ENCODE data around the gene EVPLL. TPM values are rescaled to one million over a fixed set of nuclear protein-coding genes. Genes with fewer than 3 reads are reported as not detected.
"Not testable (repeated sequence)": the region's sequence is repeated elsewhere in the genome, so short reads cannot be mapped to it uniquely, and the experiment has no call there.

The EVPLL gene
- total and polyA plus RNA-seq, 2 donors (not counting 1 experiment from before 2014, with no cell fraction given): not detected

- H3K4me3 ChIP-seq (ENCODE audit: control extremely low read depth in 1 of 5, extremely low read depth in 1 of 5, insufficient read depth in 1 of 5, low read depth in 2 of 5, low read length in 4 of 5): not testable (repeated sequence)
These were observed 43.9 kb downstream of the EVPLL start for GRCh38 chr17:18421521-18421920.

GRCh38 chr17:18422464-18422863, 44.9 kb downstream of the EVPLL start:
- H4K20me1 ChIP-seq (ENCODE audit: control insufficient read depth, insufficient read depth, low read length, poor library complexity, severe bottlenecking); H3K4me2 ChIP-seq (replicated peaks; ENCODE audit: low read depth, low read length, poor library complexity, severe bottlenecking); H3K4me1 ChIP-seq (ENCODE audit: control insufficient read depth in 2 of 2, insufficient read depth in 2 of 2, low read length in 2 of 2); H3K27me3 ChIP-seq (replicated peaks in 1 of 4; ENCODE audit: control extremely low read depth in 1 of 4, control insufficient read depth in 3 of 4, insufficient read depth in 4 of 4, low read length in 3 of 4); H3K9ac ChIP-seq (ENCODE audit: low read length); POLR2A ChIA-PET; H3K27ac Mint-ChIP-seq; H3K36me3 ChIP-seq (replicated peaks in 1 of 2; ENCODE audit: control extremely low read depth in 1 of 2, control insufficient read depth in 1 of 2, extremely low read depth in 1 of 2, insufficient read depth in 2 of 2, low read length in 1 of 2); H3K4me3 ChIP-seq (ENCODE audit: control extremely low read depth in 1 of 5, extremely low read depth in 1 of 5, insufficient read depth in 1 of 5, low read depth in 2 of 5, low read length in 4 of 5); H3K27ac ChIP-seq (ENCODE audit: low read length in 2 of 2); H2AFZ ChIP-seq (ENCODE audit: insufficient read depth, low read depth, low read length, poor library complexity, severe bottlenecking); H3K4me1 Mint-ChIP-seq; CTCF ChIA-PET; ATAC-seq (ENCODE audit: low read depth); intact Hi-C loops (cut with micrococcal nuclease); H3K9me3 ChIP-seq (ENCODE audit: control extremely low read depth in 1 of 3, control insufficient read depth in 2 of 3, insufficient read depth in 1 of 3, low read length in 2 of 3); H3K27me3 Mint-ChIP-seq; H3K4me3 Mint-ChIP-seq; H3K9me3 Mint-ChIP-seq (ENCODE audit: insufficient read depth); DNase-seq; H3K79me2 ChIP-seq (ENCODE audit: control insufficient read depth, insufficient read depth, low read length): not testable (repeated sequence)
- WGBS (ENCODE audit: insufficient coverage): no CpG with 5 or more reads among the region's 6 CpGs

More at GRCh38 chr17:18421521-18421920, 43.9 kb downstream of the EVPLL start:
- H3K27me3 Mint-ChIP-seq; H3K36me3 ChIP-seq (replicated peaks in 1 of 2; ENCODE audit: control extremely low read depth in 1 of 2, control insufficient read depth in 1 of 2, extremely low read depth in 1 of 2, insufficient read depth in 2 of 2, low read length in 1 of 2); CTCF ChIA-PET; H3K4me1 ChIP-seq (ENCODE audit: control insufficient read depth in 2 of 2, insufficient read depth in 2 of 2, low read length in 2 of 2); H3K9ac ChIP-seq (ENCODE audit: low read length); H3K4me2 ChIP-seq (replicated peaks; ENCODE audit: low read depth, low read length, poor library complexity, severe bottlenecking); H3K79me2 ChIP-seq (ENCODE audit: control insufficient read depth, insufficient read depth, low read length); ATAC-seq (ENCODE audit: low read depth); H3K27ac Mint-ChIP-seq; intact Hi-C loops (cut with micrococcal nuclease); H4K20me1 ChIP-seq (ENCODE audit: control insufficient read depth, insufficient read depth, low read length, poor library complexity, severe bottlenecking); H3K27ac ChIP-seq (ENCODE audit: low read length in 2 of 2); H3K9me3 Mint-ChIP-seq (ENCODE audit: insufficient read depth); H2AFZ ChIP-seq (ENCODE audit: insufficient read depth, low read depth, low read length, poor library complexity, severe bottlenecking); POLR2A ChIA-PET; DNase-seq; H3K4me1 Mint-ChIP-seq; H3K27me3 ChIP-seq (replicated peaks in 1 of 4; ENCODE audit: control extremely low read depth in 1 of 4, control insufficient read depth in 3 of 4, insufficient read depth in 4 of 4, low read length in 3 of 4); H3K4me3 Mint-ChIP-seq; H3K9me3 ChIP-seq (ENCODE audit: control extremely low read depth in 1 of 3, control insufficient read depth in 2 of 3, insufficient read depth in 1 of 3, low read length in 2 of 3): not testable (repeated sequence)
- 97% methylated on average over 3 of the region's 11 CpGs for WGBS (ENCODE audit: insufficient coverage)

- H3K4me3 ChIP-seq (ENCODE audit: control extremely low read depth in 1 of 5, extremely low read depth in 1 of 5, insufficient read depth in 1 of 5, low read depth in 2 of 5, low read length in 4 of 5); H3K27me3 Mint-ChIP-seq; H3K9ac ChIP-seq (ENCODE audit: low read length); intact Hi-C loops (cut with micrococcal nuclease); H3K79me2 ChIP-seq (ENCODE audit: control insufficient read depth, insufficient read depth, low read length); H3K27ac ChIP-seq (ENCODE audit: low read length in 2 of 2); ATAC-seq (ENCODE audit: low read depth); H3K4me3 Mint-ChIP-seq; DNase-seq; H2AFZ ChIP-seq (ENCODE audit: insufficient read depth, low read depth, low read length, poor library complexity, severe bottlenecking); H3K4me2 ChIP-seq (replicated peaks; ENCODE audit: low read depth, low read length, poor library complexity, severe bottlenecking); H3K9me3 ChIP-seq (ENCODE audit: control extremely low read depth in 1 of 3, control insufficient read depth in 2 of 3, insufficient read depth in 1 of 3, low read length in 2 of 3); H3K36me3 ChIP-seq (replicated peaks in 1 of 2; ENCODE audit: control extremely low read depth in 1 of 2, control insufficient read depth in 1 of 2, extremely low read depth in 1 of 2, insufficient read depth in 2 of 2, low read length in 1 of 2); CTCF ChIA-PET; H3K4me1 ChIP-seq (ENCODE audit: control insufficient read depth in 2 of 2, insufficient read depth in 2 of 2, low read length in 2 of 2); H3K27me3 ChIP-seq (replicated peaks in 1 of 4; ENCODE audit: control extremely low read depth in 1 of 4, control insufficient read depth in 3 of 4, insufficient read depth in 4 of 4, low read length in 3 of 4); H4K20me1 ChIP-seq (ENCODE audit: control insufficient read depth, insufficient read depth, low read length, poor library complexity, severe bottlenecking); H3K27ac Mint-ChIP-seq; H3K4me1 Mint-ChIP-seq; POLR2A ChIA-PET; H3K9me3 Mint-ChIP-seq (ENCODE audit: insufficient read depth): not testable (repeated sequence)
- no CpG with 5 or more reads among the region's 7 CpGs for WGBS (ENCODE audit: insufficient coverage)
These were observed 45.4 kb downstream of the EVPLL start for GRCh38 chr17:18423015-18423414.

- H3K9me3 Mint-ChIP-seq (ENCODE audit: insufficient read depth); H3K27ac Mint-ChIP-seq; H2AFZ ChIP-seq (ENCODE audit: insufficient read depth, low read depth, low read length, poor library complexity, severe bottlenecking); H3K27ac ChIP-seq (ENCODE audit: low read length in 2 of 2); H4K20me1 ChIP-seq (ENCODE audit: control insufficient read depth, insufficient read depth, low read length, poor library complexity, severe bottlenecking); H3K9me3 ChIP-seq (ENCODE audit: control extremely low read depth in 1 of 3, control insufficient read depth in 2 of 3, insufficient read depth in 1 of 3, low read length in 2 of 3); H3K36me3 ChIP-seq (replicated peaks in 1 of 2; ENCODE audit: control extremely low read depth in 1 of 2, control insufficient read depth in 1 of 2, extremely low read depth in 1 of 2, insufficient read depth in 2 of 2, low read length in 1 of 2); H3K79me2 ChIP-seq (ENCODE audit: control insufficient read depth, insufficient read depth, low read length); H3K4me1 Mint-ChIP-seq; H3K4me2 ChIP-seq (replicated peaks; ENCODE audit: low read depth, low read length, poor library complexity, severe bottlenecking); DNase-seq; H3K4me3 Mint-ChIP-seq; H3K27me3 ChIP-seq (replicated peaks in 1 of 4; ENCODE audit: control extremely low read depth in 1 of 4, control insufficient read depth in 3 of 4, insufficient read depth in 4 of 4, low read length in 3 of 4); CTCF ChIA-PET; H3K27me3 Mint-ChIP-seq; H3K9ac ChIP-seq (ENCODE audit: low read length); H3K4me3 ChIP-seq (ENCODE audit: control extremely low read depth in 1 of 5, extremely low read depth in 1 of 5, insufficient read depth in 1 of 5, low read depth in 2 of 5, low read length in 4 of 5); H3K4me1 ChIP-seq (ENCODE audit: control insufficient read depth in 2 of 2, insufficient read depth in 2 of 2, low read length in 2 of 2); ATAC-seq (ENCODE audit: low read depth); POLR2A ChIA-PET; intact Hi-C loops (cut with micrococcal nuclease): not testable (repeated sequence)
- WGBS (ENCODE audit: insufficient coverage): no CpG with 5 or more reads among the region's 6 CpGs
These were observed 48.0 kb downstream of the EVPLL start for GRCh38 chr17:18425593-18425992.

Measured in B cell (primary cell).